ENCODE data around the gene HES6.

GRCh38 chr2:238233625-238234024, 6.2 kb downstream of the HES6 start:
- no peak for TF ChIP-seq CTCF (conservative IDR thresholded peaks at IDR 0.05)
- TF ChIP-seq EZH2 (IDR thresholded peaks at IDR 0.05; ENCODE audit: low read depth): no peak
